ENCODE results near the gene SOX11.

The SOX11 gene

GRCh38 chr2:5725794-5726463, 33.7 kb downstream of the SOX11 start:
- Histone ChIP-seq H3K36me3 (ENCODE audit: control insufficient read depth, insufficient read depth, low read length, severe bottlenecking) (no peaks in the 10 kb centered on the region), H3K4me1 (ENCODE audit: control insufficient read depth, insufficient read depth, low read length) (no peaks in the 10 kb centered on the region), H3K9ac (ENCODE audit: low read length) (no peak overlapping the region), H3K27me3 (replicated peaks; ENCODE audit: control insufficient read depth, insufficient read depth, low read length) (no peaks in the 10 kb centered on the region), H3K9me3 (ENCODE audit: control insufficient read depth, low read length) (no peaks in the 10 kb centered on the region), H3K4me3 (ENCODE audit: low read length) (no peak overlapping the region)
- DNase-seq (ENCODE audit: low read depth), result peak; percentile 6

- H3K36me3 ChIP-seq (ENCODE audit: control insufficient read depth, insufficient read depth, low read length, severe bottlenecking), result no peaks in the 10 kb centered on the region
These were observed 35.1 kb downstream of the SOX11 start for GRCh38 chr2:5727235-5727634.

GRCh38 chr2:5729416-5729815, 37.2 kb downstream of the SOX11 start:
- no peak for DNase-seq (ENCODE audit: low read depth)
- no peak overlapping the region for H3K9ac ChIP-seq (ENCODE audit: low read length)
- no peaks in the 10 kb centered on the region for H3K4me1 ChIP-seq (ENCODE audit: control insufficient read depth, insufficient read depth, low read length)
- H3K36me3 ChIP-seq (ENCODE audit: control insufficient read depth, insufficient read depth, low read length, severe bottlenecking), result no peaks in the 10 kb centered on the region
- H3K4me3 ChIP-seq (ENCODE audit: low read length), result no peak overlapping the region
- no peaks in the 10 kb centered on the region for H3K9me3 ChIP-seq (ENCODE audit: control insufficient read depth, low read length)
- H3K27me3 ChIP-seq (replicated peaks; ENCODE audit: control insufficient read depth, insufficient read depth, low read length), result no peaks in the 10 kb centered on the region

More at GRCh38 chr2:5727235-5727634, 35.1 kb downstream of the SOX11 start:
- Histone ChIP-seq H3K27me3 (replicated peaks; ENCODE audit: control insufficient read depth, insufficient read depth, low read length) (no peaks in the 10 kb centered on the region), H3K9me3 (ENCODE audit: control insufficient read depth, low read length) (no peaks in the 10 kb centered on the region), H3K4me3 (ENCODE audit: low read length) (no peak overlapping the region), H3K9ac (ENCODE audit: low read length) (no peak overlapping the region), H3K4me1 (ENCODE audit: control insufficient read depth, insufficient read depth, low read length) (no peaks in the 10 kb centered on the region)
- no peak for DNase-seq (ENCODE audit: low read depth)

GRCh38 chr2:5730386-5730785, 38.2 kb downstream of the SOX11 start:
- Histone ChIP-seq H3K9ac (ENCODE audit: low read length) (no peak overlapping the region), H3K9me3 (ENCODE audit: control insufficient read depth, low read length) (no peaks in the 10 kb centered on the region), H3K27me3 (replicated peaks; ENCODE audit: control insufficient read depth, insufficient read depth, low read length) (no peaks in the 10 kb centered on the region), H3K36me3 (ENCODE audit: control insufficient read depth, insufficient read depth, low read length, severe bottlenecking) (no peaks in the 10 kb centered on the region), H3K4me1 (ENCODE audit: control insufficient read depth, insufficient read depth, low read length) (no peaks in the 10 kb centered on the region), H3K4me3 (ENCODE audit: low read length) (no peak overlapping the region)
- DNase-seq (ENCODE audit: low read depth), result no peak

GRCh38 chr2:5734859-5735520, 42.8 kb downstream of the SOX11 start:
- Histone ChIP-seq H3K27me3 (replicated peaks; ENCODE audit: control insufficient read depth, insufficient read depth, low read length) (no peaks in the 10 kb centered on the region), H3K36me3 (ENCODE audit: control insufficient read depth, insufficient read depth, low read length, severe bottlenecking) (no peaks in the 10 kb centered on the region), H3K9ac (ENCODE audit: low read length) (no peak overlapping the region), H3K9me3 (ENCODE audit: control insufficient read depth, low read length) (no peaks in the 10 kb centered on the region), H3K4me3 (ENCODE audit: low read length) (no peak overlapping the region), H3K4me1 (ENCODE audit: control insufficient read depth, insufficient read depth, low read length) (no peaks in the 10 kb centered on the region)
- DNase-seq (ENCODE audit: low read depth), result no peak

- Histone ChIP-seq H3K4me3 (ENCODE audit: low read length) (no peak overlapping the region), H3K9me3 (ENCODE audit: control insufficient read depth, low read length) (no peaks in the 10 kb centered on the region), H3K27me3 (replicated peaks; ENCODE audit: control insufficient read depth, insufficient read depth, low read length) (no peaks in the 10 kb centered on the region), H3K9ac (ENCODE audit: low read length) (no peak overlapping the region), H3K36me3 (ENCODE audit: control insufficient read depth, insufficient read depth, low read length, severe bottlenecking) (no peaks in the 10 kb centered on the region), H3K4me1 (ENCODE audit: control insufficient read depth, insufficient read depth, low read length) (no peaks in the 10 kb centered on the region)
- DNase-seq (ENCODE audit: low read depth), result no peak
These were observed 43.3 kb downstream of the SOX11 start for GRCh38 chr2:5735521-5735861.

- Histone ChIP-seq H3K4me3 (ENCODE audit: low read length) (no peak overlapping the region), H3K27me3 (replicated peaks; ENCODE audit: control insufficient read depth, insufficient read depth, low read length) (no peaks in the 10 kb centered on the region), H3K36me3 (ENCODE audit: control insufficient read depth, insufficient read depth, low read length, severe bottlenecking) (no peaks in the 10 kb centered on the region), H3K9ac (ENCODE audit: low read length) (no peak overlapping the region), H3K9me3 (ENCODE audit: control insufficient read depth, low read length) (no peaks in the 10 kb centered on the region), H3K4me1 (ENCODE audit: control insufficient read depth, insufficient read depth, low read length) (no peaks in the 10 kb centered on the region)
- DNase-seq (ENCODE audit: low read depth), result no peak
These were observed 43.9 kb downstream of the SOX11 start for GRCh38 chr2:5736050-5736449.

GRCh38 chr2:5736886-5737285, 44.7 kb downstream of the SOX11 start:
- Histone ChIP-seq H3K27me3 (replicated peaks; ENCODE audit: control insufficient read depth, insufficient read depth, low read length) (no peaks in the 10 kb centered on the region), H3K9ac (ENCODE audit: low read length) (no peak overlapping the region), H3K4me3 (ENCODE audit: low read length) (no peak overlapping the region), H3K36me3 (ENCODE audit: control insufficient read depth, insufficient read depth, low read length, severe bottlenecking) (no peaks in the 10 kb centered on the region), H3K9me3 (ENCODE audit: control insufficient read depth, low read length) (no peaks in the 10 kb centered on the region), H3K4me1 (ENCODE audit: control insufficient read depth, insufficient read depth, low read length) (no peaks in the 10 kb centered on the region)
- peak; percentile 40 for DNase-seq (ENCODE audit: low read depth)

- Histone ChIP-seq H3K9me3 (ENCODE audit: control insufficient read depth, low read length) (no peaks in the 10 kb centered on the region), H3K27me3 (replicated peaks; ENCODE audit: control insufficient read depth, insufficient read depth, low read length) (no peaks in the 10 kb centered on the region), H3K9ac (ENCODE audit: low read length) (no peak overlapping the region), H3K4me3 (ENCODE audit: low read length) (no peak overlapping the region), H3K4me1 (ENCODE audit: control insufficient read depth, insufficient read depth, low read length) (no peaks in the 10 kb centered on the region), H3K36me3 (ENCODE audit: control insufficient read depth, insufficient read depth, low read length, severe bottlenecking) (no peaks in the 10 kb centered on the region)
- DNase-seq (ENCODE audit: low read depth), result no peak
These were observed 47.9 kb downstream of the SOX11 start for GRCh38 chr2:5740053-5740452.

- Histone ChIP-seq H3K4me3 (ENCODE audit: low read length) (no peak overlapping the region), H3K4me1 (ENCODE audit: control insufficient read depth, insufficient read depth, low read length) (no peaks in the 10 kb centered on the region), H3K36me3 (ENCODE audit: control insufficient read depth, insufficient read depth, low read length, severe bottlenecking) (no peaks in the 10 kb centered on the region), H3K9ac (ENCODE audit: low read length) (no peak overlapping the region), H3K27me3 (replicated peaks; ENCODE audit: control insufficient read depth, insufficient read depth, low read length) (no peaks in the 10 kb centered on the region), H3K9me3 (ENCODE audit: control insufficient read depth, low read length) (no peaks in the 10 kb centered on the region)
- DNase-seq (ENCODE audit: low read depth), result no peak
These were observed 48.6 kb downstream of the SOX11 start for GRCh38 chr2:5740817-5741216.

GRCh38 chr2:5741242-5741641, 49.1 kb downstream of the SOX11 start:
- Histone ChIP-seq H3K4me1 (ENCODE audit: control insufficient read depth, insufficient read depth, low read length) (no peaks in the 10 kb centered on the region), H3K27me3 (replicated peaks; ENCODE audit: control insufficient read depth, insufficient read depth, low read length) (no peaks in the 10 kb centered on the region), H3K36me3 (ENCODE audit: control insufficient read depth, insufficient read depth, low read length, severe bottlenecking) (no peaks in the 10 kb centered on the region), H3K9me3 (ENCODE audit: control insufficient read depth, low read length) (no peaks in the 10 kb centered on the region), H3K4me3 (ENCODE audit: low read length) (no peak overlapping the region), H3K9ac (ENCODE audit: low read length) (no peak overlapping the region)
- no peak for DNase-seq (ENCODE audit: low read depth)

GRCh38 chr2:5742126-5742525, 49.9 kb downstream of the SOX11 start:
- H3K27me3 ChIP-seq (replicated peaks; ENCODE audit: control insufficient read depth, insufficient read depth, low read length), result no peaks in the 10 kb centered on the region
- H3K36me3 ChIP-seq (ENCODE audit: control insufficient read depth, insufficient read depth, low read length, severe bottlenecking), result no peaks in the 10 kb centered on the region
- DNase-seq (ENCODE audit: low read depth), result no peak
- H3K9ac ChIP-seq (ENCODE audit: low read length), result no peak overlapping the region
- no peaks in the 10 kb centered on the region for H3K9me3 ChIP-seq (ENCODE audit: control insufficient read depth, low read length)
- H3K4me3 ChIP-seq (ENCODE audit: low read length), result no peak overlapping the region
- no peaks in the 10 kb centered on the region for H3K4me1 ChIP-seq (ENCODE audit: control insufficient read depth, insufficient read depth, low read length)

Data from adipocyte (in vitro differentiated cells).